Duodenal mucosa (tissue), 2 donors: Measurements from ENCODE around the gene SNCA.

Experiments
- H3K27ac ChIP-seq: one replicate; pipeline ENCODE4 v1.7.0; 2013; ENCODE audit warnings: low read depth, low read length
- H3K27me3 ChIP-seq, 2 donors: one replicate each; pipeline ENCODE4 v1.7.0; 2013; ENCODE audit warnings: low read length in 2 of 2, control low read depth in 1 of 2; ENCODE audit not compliant: insufficient read depth in 2 of 2, control insufficient read depth in 1 of 2
- H3K36me3 ChIP-seq, 2 donors: one replicate each; pipeline ENCODE4 v1.7.0; 2013; ENCODE audit warnings: low read length in 2 of 2, control low read depth in 1 of 2; ENCODE audit not compliant: insufficient read depth in 2 of 2, control insufficient read depth in 1 of 2
- H3K4me1 ChIP-seq, 2 donors: one replicate each; pipeline ENCODE4 v1.7.0; 2013; ENCODE audit warnings: low read length in 2 of 2, control low read depth in 1 of 2; ENCODE audit not compliant: insufficient read depth in 2 of 2, control insufficient read depth in 1 of 2
- H3K4me3 ChIP-seq, 2 donors: one replicate each; pipeline ENCODE4 v1.7.0; 2013; ENCODE audit warnings: low read length in 2 of 2, low read depth in 1 of 2
- H3K9ac ChIP-seq, 2 donors: one replicate each; pipeline ENCODE4 v1.7.0; 2013; ENCODE audit warnings: low read length in 2 of 2, low read depth in 1 of 2
- H3K9me3 ChIP-seq, 2 donors: one replicate each; pipeline ENCODE4 v1.7.0; 2013; ENCODE audit warnings: low read length in 2 of 2, control low read depth in 1 of 2; ENCODE audit not compliant: control insufficient read depth in 1 of 2

SNCA gene

GRCh38 chr4:89744914-89745313 lies 92.0 kb downstream of the SNCA start:
- no peaks in the 10 kb centered on the region for H3K36me3 ChIP-seq
- H3K4me1 ChIP-seq = peaks cover 0 to 6% of the 10 kb centered on the region in 2 donors
- H3K4me3 ChIP-seq = no peak overlapping the region
- no peak overlapping the region for H3K27ac ChIP-seq
- H3K27me3 ChIP-seq = no peaks in the 10 kb centered on the region
- H3K9me3 ChIP-seq = no peaks in the 10 kb centered on the region
- H3K9ac ChIP-seq = no peak overlapping the region

- Histone ChIP-seq H3K4me3 (no peak overlapping the region), H3K27me3 (no peaks in the 10 kb centered on the region), H3K9me3 (no peaks in the 10 kb centered on the region), H3K4me1 (peaks cover 0 to 6% of the 10 kb centered on the region in 2 donors), H3K27ac (no peak overlapping the region), H3K9ac (no peak overlapping the region), H3K36me3 (no peaks in the 10 kb centered on the region)
Measured at GRCh38 chr4:89741768-89742167, 95.2 kb downstream of the SNCA start.

- Histone ChIP-seq H3K27me3 (no peaks in the 10 kb centered on the region), H3K9me3 (no peaks in the 10 kb centered on the region), H3K4me3 (no peak overlapping the region), H3K9ac (no peak overlapping the region), H3K4me1 (peaks cover 0 to 6% of the 10 kb centered on the region in 2 donors), H3K27ac (no peak overlapping the region), H3K36me3 (no peaks in the 10 kb centered on the region)
Measured at GRCh38 chr4:89739311-89739988, 97.5 kb downstream of the SNCA start.

GRCh38 chr4:89737888-89738287 lies 99.1 kb downstream of the SNCA start:
- Histone ChIP-seq H3K9ac (no peak overlapping the region), H3K4me3 (no peak overlapping the region), H3K36me3 (no peaks in the 10 kb centered on the region), H3K9me3 (no peaks in the 10 kb centered on the region), H3K27ac (no peak overlapping the region), H3K4me1 (peaks cover 0 to 6% of the 10 kb centered on the region in 2 donors), H3K27me3 (no peaks in the 10 kb centered on the region)

- Histone ChIP-seq H3K9me3 (no peaks in the 10 kb centered on the region), H3K27me3 (no peaks in the 10 kb centered on the region), H3K27ac (no peak overlapping the region), H3K36me3 (no peaks in the 10 kb centered on the region), H3K9ac (no peak overlapping the region), H3K4me1 (no peaks in the 10 kb centered on the region), H3K4me3 (no peak overlapping the region)
Measured at GRCh38 chr4:89733946-89734345, 103.0 kb downstream of the SNCA start.

GRCh38 chr4:89727238-89727637 lies 109.7 kb downstream of the SNCA start:
- Histone ChIP-seq H3K9ac (no peak overlapping the region), H3K27me3 (no peaks in the 10 kb centered on the region), H3K4me3 (no peak overlapping the region), H3K4me1 (no peaks in the 10 kb centered on the region), H3K9me3 (no peaks in the 10 kb centered on the region), H3K27ac (no peak overlapping the region), H3K36me3 (no peaks in the 10 kb centered on the region)

GRCh38 chr4:89725268-89725667 lies 111.7 kb downstream of the SNCA start:
- Histone ChIP-seq H3K36me3 (no peaks in the 10 kb centered on the region), H3K4me1 (no peaks in the 10 kb centered on the region), H3K9ac (no peak overlapping the region), H3K9me3 (no peaks in the 10 kb centered on the region), H3K27ac (no peak overlapping the region), H3K27me3 (no peaks in the 10 kb centered on the region), H3K4me3 (no peak overlapping the region)

GRCh38 chr4:89724716-89725115 lies 112.2 kb downstream of the SNCA start:
- Histone ChIP-seq H3K27me3 (no peaks in the 10 kb centered on the region), H3K4me3 (no peak overlapping the region), H3K9me3 (no peaks in the 10 kb centered on the region), H3K36me3 (no peaks in the 10 kb centered on the region), H3K27ac (no peak overlapping the region), H3K4me1 (no peaks in the 10 kb centered on the region), H3K9ac (no peak overlapping the region)

GRCh38 chr4:89723096-89723495 lies 113.9 kb downstream of the SNCA start:
- Histone ChIP-seq H3K4me3 (no peak overlapping the region), H3K9ac (no peak overlapping the region), H3K27me3 (no peaks in the 10 kb centered on the region), H3K27ac (no peak overlapping the region), H3K36me3 (no peaks in the 10 kb centered on the region), H3K9me3 (no peaks in the 10 kb centered on the region), H3K4me1 (no peaks in the 10 kb centered on the region)

- H3K4me1 ChIP-seq = no peaks in the 10 kb centered on the region
- H3K27me3 ChIP-seq = no peaks in the 10 kb centered on the region
- H3K4me3 ChIP-seq = no peak overlapping the region
- H3K27ac ChIP-seq = no peak overlapping the region
- H3K36me3 ChIP-seq = no peaks in the 10 kb centered on the region
- H3K9me3 ChIP-seq = no peaks in the 10 kb centered on the region
- no peak overlapping the region for H3K9ac ChIP-seq
Measured at GRCh38 chr4:89722517-89722916, 114.4 kb downstream of the SNCA start.

GRCh38 chr4:89720981-89721380 lies 116.0 kb downstream of the SNCA start:
- no peaks in the 10 kb centered on the region for H3K4me1 ChIP-seq
- no peak overlapping the region for H3K4me3 ChIP-seq
- no peaks in the 10 kb centered on the region for H3K9me3 ChIP-seq
- H3K27me3 ChIP-seq = no peaks in the 10 kb centered on the region
- no peaks in the 10 kb centered on the region for H3K36me3 ChIP-seq
- H3K9ac ChIP-seq = no peak overlapping the region
- no peak overlapping the region for H3K27ac ChIP-seq
